HepG2 (cell line): ENCODE data around the gene HOMEZ. TPM values are rescaled to one million over a fixed set of nuclear protein-coding genes. Genes with fewer than 3 reads are reported as not detected.
A peak's percentile ranks its signal among the peaks of the same experiment; 100 is the strongest.

Experiments
- ASH2L ChIP-seq: fragments of 300-600, 200-600 bp; sonication (generic); IDR thresholded peaks from 2 replicates; pipeline ENCODE4 v1.7.0; 2017; ENCODE audit warnings: low read depth, mild to moderate bottlenecking, moderate library complexity, mixed read lengths, low read length; ENCODE audit not compliant: insufficient read length
- BCL3 ChIP-seq: sonication (generic); formaldehyde crosslinking; IDR thresholded peaks from 2 replicates; pipeline ENCODE4 v1.5.1; 2020; ENCODE audit warnings: mild to moderate bottlenecking, missing genetic modification reagents, moderate library complexity
- DDIT3 ChIP-seq: sonication (generic); formaldehyde crosslinking; IDR thresholded peaks from 2 replicates; pipeline ENCODE4 v1.4.0; 2020; ENCODE audit warnings: mild to moderate bottlenecking, missing genetic modification reagents
- HDAC2 ChIP-seq: sonication (generic); formaldehyde crosslinking; IDR thresholded peaks from 2 replicates; pipeline ENCODE4 v1.4.0; 2020; ENCODE audit warnings: missing genetic modification reagents
- JUND ChIP-seq: sonication (generic); formaldehyde crosslinking; IDR thresholded peaks from 2 replicates; pipeline ENCODE4 v1.8.0; 2022; ENCODE audit warnings: mild to moderate bottlenecking, missing genetic modification reagents
- ONECUT2 ChIP-seq: sonication (generic); formaldehyde crosslinking; IDR thresholded peaks from 2 replicates; pipeline ENCODE4 v1.4.0; 2020; ENCODE audit warnings: missing genetic modification reagents
- PBX2 ChIP-seq: IDR thresholded peaks from 2 replicates; pipeline ENCODE4 v1.6.1; 2016; ENCODE audit warnings: control low read depth
- PITX1 ChIP-seq: sonication (generic); formaldehyde crosslinking; IDR thresholded peaks from 2 replicates; pipeline ENCODE4 v1.5.1; 2020; ENCODE audit warnings: mild to moderate bottlenecking, missing genetic modification reagents
- PRDM4 ChIP-seq: sonication (generic); formaldehyde crosslinking; IDR thresholded peaks from 2 replicates; pipeline ENCODE4 v1.9.0; 2021; ENCODE audit warnings: missing genetic modification reagents, borderline replicate concordance
- REST ChIP-seq, 2 experiments: IDR thresholded peaks; 2 replicates each; pipeline ENCODE4 v1.6.1; 2011 to 2012; ENCODE audit warnings: low read length in 2 of 2, borderline replicate concordance in 1 of 2, low read depth in 1 of 2, mild to moderate bottlenecking in 1 of 2, moderate library complexity in 1 of 2
- TEAD2 ChIP-seq: sonication (generic); formaldehyde crosslinking; IDR thresholded peaks from 2 replicates; pipeline ENCODE4 v1.9.0; 2021; ENCODE audit warnings: missing genetic modification reagents
- TOPORS ChIP-seq: sonication (generic); formaldehyde crosslinking; IDR thresholded peaks from 2 replicates; pipeline ENCODE4 v1.8.0; 2023; ENCODE audit warnings: mild to moderate bottlenecking, missing genetic modification reagents
- ZNF143 ChIP-seq: sonication (generic); formaldehyde crosslinking; IDR thresholded peaks from 2 replicates; pipeline ENCODE4 v1.4.0; 2020; ENCODE audit warnings: missing genetic modification reagents
- ZNF230 ChIP-seq: sonication (generic); formaldehyde crosslinking; IDR thresholded peaks from 2 replicates; pipeline ENCODE4 v1.4.0; 2020; ENCODE audit warnings: mild to moderate bottlenecking, missing genetic modification reagents
- ZNF34 ChIP-seq: sonication (generic); formaldehyde crosslinking; IDR thresholded peaks from 2 replicates; pipeline ENCODE4 v1.4.0; 2020; ENCODE audit warnings: mild to moderate bottlenecking, missing genetic modification reagents, borderline replicate concordance
- ZNF607 ChIP-seq: sonication (generic); formaldehyde crosslinking; IDR thresholded peaks from 2 replicates; pipeline ENCODE4 v1.5.1; 2020; ENCODE audit warnings: missing genetic modification reagents, mild to moderate bottlenecking, borderline replicate concordance
- polyA plus RNA-seq, 8 experiments: library from polyadenylated mRNA; depleted of rRNA in 3 of 8; stranded (reverse) in 7 of 8; unstranded in 1 of 8; fragments of >200 nt; fragmentation: Illumina TruSeq in 4 of 8; extraction: Trizol in 4 of 8; gene quantifications; 2 replicates each; pipeline versions ENCODE4 v1.2.1 to v1.2.3, GENCODE V29; 2011 to 2016; ENCODE audit warnings: low read depth in 4 of 8, missing spikeins in 1 of 8, mixed read lengths in 1 of 8; ENCODE audit not compliant: insufficient read depth in 1 of 8
- total RNA-seq, 5 experiments: library from RNA; depleted of rRNA; stranded (reverse); fragments of >200 nt; fragmentation: Illumina TruSeq; extraction: Trizol; gene quantifications; 2 replicates each; pipeline ENCODE4 v1.2.3, GENCODE V29; 2016; ENCODE audit warnings: low read depth in 1 of 5

The HOMEZ gene
- total and polyA plus RNA-seq, 2 of the 13 experiments (the other 11 are each of a cell fraction or from before 2014, with no cell fraction given), result 14.5 to 31.8 TPM

GRCh38 chr14:23301969-23302289 lies 16.0 kb upstream of the HOMEZ start (continued):
- peak; percentile 93; the same call in 1 of the 2 replicates for TF ChIP-seq ZNF34
- TF ChIP-seq REST (IDR thresholded peaks at IDR 0.05; ENCODE audit: borderline replicate concordance in 1 of 2, low read depth in 1 of 2, low read length in 2 of 2), result no peak
- TF ChIP-seq TEAD2 (CRISPR knock-in tag), result peak; percentile 90
- TF ChIP-seq PBX2 (CRISPR knock-in tag), result no peak
- TF ChIP-seq ASH2L, result peak; percentile 32
- TF ChIP-seq ZNF230, result peak; percentile 91
- 0 out of 2 replicates have a peak, but pooled peaks have one; percentile 38 for TF ChIP-seq DDIT3 (CRISPR knock-in tag)
- TF ChIP-seq ZNF143 (CRISPR knock-in tag), result peak; percentile 55
- TF ChIP-seq ZNF607 (CRISPR knock-in tag), result no peak
- TF ChIP-seq ONECUT2, result peak; percentile 77
- peak; percentile 89 for TF ChIP-seq HDAC2 (CRISPR knock-in tag)
- TF ChIP-seq PRDM4 (CRISPR knock-in tag), result 0 out of 2 replicates have a peak, but pooled peaks have one; percentile 56
- peak; percentile 83 for TF ChIP-seq PITX1 (CRISPR knock-in tag)
- TF ChIP-seq JUND (CRISPR knock-in tag), result 0 out of 2 replicates have a peak, but pooled peaks have one; percentile 1
- TF ChIP-seq TOPORS (CRISPR knock-in tag), result peak; percentile 98
- peak; percentile 98; the same call in 1 of the 2 replicates for TF ChIP-seq BCL3 (CRISPR knock-in tag)
